Ovary (tissue), 9 donors: ENCODE data around the gene PROSER3. TPM values are rescaled to one million over a fixed set of nuclear protein-coding genes. Genes with fewer than 3 reads are reported as not detected.

Experiments
- DNase-seq, 5 donors: peaks; one replicate each; pipeline ENCODE4 v3.0.0-alpha.2; 2019 to 2020
- H3K27ac ChIP-seq, 2 donors: fragments of 200-600 bp; one replicate each; pipeline versions ENCODE4 v1.5.1 to v1.8.0; 2019 to 2022
- H3K27me3 ChIP-seq: fragments of 200-600 bp; one replicate; pipeline ENCODE4 v1.8.0; 2022
- H3K36me3 ChIP-seq: fragments of 200-600 bp; sonication (generic); one replicate; pipeline ENCODE4 v1.5.1; 2019
- H3K4me1 ChIP-seq: one replicate; pipeline ENCODE4 v1.8.1; 2013; ENCODE audit warnings: mild to moderate bottlenecking, moderate library complexity; ENCODE audit not compliant: insufficient read depth
- H3K4me3 ChIP-seq: fragments of 200-600 bp; sonication (generic); one replicate; pipeline ENCODE4 v1.5.1; 2017
- H3K9me3 ChIP-seq, 2 donors: fragments of 200-600 bp in 1 of 2; sonication (generic) in 1 of 2; one replicate each; pipeline versions ENCODE4 v1.5.1 to v1.8.1; 2013 to 2019; ENCODE audit warnings: mild to moderate bottlenecking in 1 of 2, moderate library complexity in 1 of 2
- CTCF ChIP-seq, 3 donors: fragments of 450-650 bp in 2 of 3; fragments of 200-600 bp in 1 of 3; IDR thresholded peaks; one replicate each; pipeline versions ENCODE4 v1.5.1 to v1.8.0; 2016 to 2022; ENCODE audit warnings: antibody characterized with exemption in 3 of 3, mild to moderate bottlenecking in 1 of 3
- EP300 ChIP-seq: sonication (generic); formaldehyde crosslinking; IDR thresholded peaks from one replicate; pipeline ENCODE4 v1.6.1; 2017; ENCODE audit warnings: antibody characterized with exemption
- POLR2A ChIP-seq: fragments of 450-650 bp; IDR thresholded peaks from one replicate; pipeline ENCODE4 v1.6.1; 2017; ENCODE audit warnings: antibody characterized with exemption, mild to moderate bottlenecking, moderate library complexity
- WGBS, 3 donors: extraction: QIAGEN DNeasy Blood & Tissue Kit in 1 of 3; methylation state at CpG; one replicate each; pipeline versions ENCODE4 v1.1.5 to v1.1.7; 2013 to 2017; 5-methylcytosine and 5-hydroxymethylcytosine counted together
- intact Hi-C, 4 donors: fragments of 100-400 bp; cut with DNase I; formaldehyde crosslinking; loops; one replicate each; pipeline versions ENCODE4 v1.11.0 to v1.15.1; 2022 to 2023
- polyA plus RNA-seq, 2 donors: library from polyadenylated mRNA; stranded (reverse); fragments of 200-250 nt in 1 of 2; fragments of 350-450 nt in 1 of 2; fragmentation: Illumina TruSeq in 1 of 2; extraction: RNeasy Lipid Tissue Mini Kit (QIAGEN cat#74804) in 1 of 2; gene quantifications; one replicate each; pipeline ENCODE4 v1.2.3, GENCODE V29; 2013 to 2014
- total RNA-seq, 7 donors: library from RNA; depleted of rRNA in 2 of 7; stranded (reverse); fragments of >200 nt in 2 of 7; fragmentation: NEBNext Ultra II Directional in 3 of 7; extraction: Animal tissue kit (Norgen Biotek cat#: 25700) in 3 of 7; gene quantifications; one replicate each; pipeline versions ENCODE4 v1.1.0 to v1.2.4, GENCODE V29; 2016 to 2023
- donor health status: DM: no; HTN: no; CAD: no; lungs with moderate emphysema.
- donor health status: DM: no; HTN: no; CAD: no.
- donor health status: Bipolar disorder and iron deficiency.
- donor health status: DM: yes; HTN: yes; CAD: no.
- donor health status: DM: no; HTN: no; CAD: no.
- donor health status: DM: yes; HTN: yes; CAD: no.

The PROSER3 gene
- total and polyA plus RNA-seq, 9 donors = 3.3 to 59.0 (median 24.4) TPM

- H3K9me3 ChIP-seq = no peaks in the 10 kb centered on the region
- intact Hi-C loops = loop anchor here in 1 of 4 donors (5.0 kb wide), 1 partner anchor 158 kb away; no protein-coding TSS in a partner anchor
- peak overlapping the region; percentile 85 for H3K4me3 ChIP-seq
- peak in 1 of 5 donors; percentile 41 for DNase-seq
- 31 to 38% (median 35%) methylated on average over 16 of the region's 16 CpGs for WGBS, 3 donors
- TF ChIP-seq POLR2A (no peak), EP300 (no peak), CTCF (IDR thresholded peaks at IDR 0.05) (no peak)
- no peaks in the 10 kb centered on the region for H3K36me3 ChIP-seq
- H3K27me3 ChIP-seq = no peaks in the 10 kb centered on the region
- no peak overlapping the region for H3K27ac ChIP-seq
- H3K4me1 ChIP-seq = peaks cover 7% of the 10 kb centered on the region
Measured at GRCh38 chr19:35774274-35775045, 16.5 kb downstream of the PROSER3 start.

GRCh38 chr19:35775046-35775297, 17.0 kb downstream of the PROSER3 start:
- H3K27me3 ChIP-seq = no peaks in the 10 kb centered on the region
- H3K36me3 ChIP-seq = no peaks in the 10 kb centered on the region
- TF ChIP-seq EP300 (no peak), CTCF (IDR thresholded peaks at IDR 0.05) (no peak), POLR2A (no peak)
- intact Hi-C loops = loop anchor here in 1 of 4 donors (5.0 kb wide), 1 partner anchor 157 kb away; no protein-coding TSS in a partner anchor
- H3K9me3 ChIP-seq = no peaks in the 10 kb centered on the region
- no peak for DNase-seq
- 11 to 19% (median 17%) methylated on average over 9 of the region's 9 CpGs for WGBS, 3 donors
- H3K4me3 ChIP-seq = peak overlapping the region; percentile 85
- peaks cover 7% of the 10 kb centered on the region for H3K4me1 ChIP-seq
- no peak overlapping the region for H3K27ac ChIP-seq

- Histone ChIP-seq H3K4me3 (peak within 1 kb of the TSS; percentile 85), H3K36me3 (no peaks in the 10 kb centered on the region), H3K27me3 (no peaks in the 10 kb centered on the region), H3K9me3 (no peaks in the 10 kb centered on the region), H3K4me1 (peaks cover 7% of the 10 kb centered on the region), H3K27ac (no peak within 1 kb of the TSS)
- 1% methylated on average over 46 to 82 of the region's 82 CpGs for WGBS, 3 donors
- no peak for TF ChIP-seq EP300
- no peak for TF ChIP-seq POLR2A
- no peak for TF ChIP-seq CTCF (IDR thresholded peaks at IDR 0.05)
- peak; percentile 99 to 100 (median 100) for DNase-seq
- intact Hi-C loops = loop anchor here in 1 of 4 donors (5.0 kb wide), 1 partner anchor 157 kb away; no protein-coding TSS in a partner anchor
Measured at GRCh38 chr19:35775298-35776101, 17.5 kb downstream of the PROSER3 start, which contains the start of gene ARHGAP33. Gene ARHGAP33 (plus strand): TSS chr19:35775564. CDS start chr19:35775659, 95 bp downstream.

- peaks cover 7% of the 10 kb centered on the region for H3K4me1 ChIP-seq
Measured at GRCh38 chr19:35776102-35776788, 18.3 kb downstream of the PROSER3 start.

More at GRCh38 chr19:35776102-35776788, 18.3 kb downstream of the PROSER3 start:
- Histone ChIP-seq H3K9me3 (no peaks in the 10 kb centered on the region), H3K27me3 (no peaks in the 10 kb centered on the region), H3K36me3 (no peaks in the 10 kb centered on the region), H3K27ac (no peak overlapping the region), H3K4me3 (peak overlapping the region; percentile 85)
- WGBS, 3 donors = 48 to 49% (median 49%) methylated on average over 13 of the region's 13 CpGs
- DNase-seq = peak in 1 of 5 donors; percentile 38
- TF ChIP-seq EP300 (no peak), POLR2A (no peak), CTCF (IDR thresholded peaks at IDR 0.05) (no peak)
- intact Hi-C loops = loop anchor here in 1 of 4 donors (5.0 kb wide), 1 partner anchor 156 kb away; no protein-coding TSS in a partner anchor
